ENCODE measurements around the gene SH3RF3. TPM values are rescaled to one million over a fixed set of nuclear protein-coding genes. Genes with fewer than 3 reads are reported as not detected.

Gene SH3RF3
- total and polyA plus RNA-seq, 2 of the 13 experiments (the other 11 are each of a cell fraction or from before 2014, with no cell fraction given), result 0.04 TPM; not detected in 1

DNA sequence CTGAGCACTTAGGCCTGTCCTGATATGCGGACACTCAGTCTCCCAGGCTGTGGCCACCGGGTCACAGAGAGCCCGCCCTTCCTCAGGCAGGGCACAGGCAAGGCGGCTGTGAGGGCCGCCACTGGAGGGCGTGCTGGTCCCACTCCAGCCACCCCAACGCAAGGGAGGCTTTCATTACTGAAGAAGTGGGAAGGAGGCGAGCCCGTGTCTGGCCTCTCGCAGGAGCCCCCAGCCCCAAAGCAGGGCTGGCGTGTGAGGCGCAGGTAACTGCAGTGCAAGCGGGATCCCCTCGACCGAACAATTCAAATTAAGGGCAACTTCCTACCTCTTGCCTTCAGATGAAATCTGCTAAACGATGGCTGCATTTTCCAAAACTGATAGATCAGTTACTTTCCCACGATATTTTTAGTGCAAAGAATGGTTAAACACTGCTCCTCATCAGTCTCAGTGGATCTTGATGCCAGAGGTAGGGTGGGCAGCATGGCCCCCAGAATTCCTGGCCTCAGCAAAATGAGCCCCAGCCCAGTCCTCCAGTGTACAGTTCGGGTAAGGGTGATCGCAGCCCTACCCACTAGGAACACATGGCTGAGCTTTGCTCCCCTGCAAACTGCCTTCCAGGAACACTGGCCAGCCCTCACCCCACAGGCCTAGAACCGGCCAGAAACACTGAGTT is 387.6 kb downstream of the SH3RF3 start (continued):
- TF ChIP-seq AKAP8 (CRISPR knock-in tag; IDR thresholded peaks at IDR 0.05) (0 out of 2 replicates have a peak, but pooled peaks have one; percentile 48), ZNF501 (CRISPR knock-in tag; IDR thresholded peaks at IDR 0.05) (peak; percentile 30; the same call in 1 of the 2 replicates), MATR3 (CRISPR knock-in tag; IDR thresholded peaks at IDR 0.05) (no peak), HOXD1 (CRISPR knock-in tag; IDR thresholded peaks at IDR 0.05) (no peak), ZBTB20 (CRISPR knock-in tag; IDR thresholded peaks at IDR 0.05; ENCODE audit: borderline replicate concordance, low read depth) (0 out of 2 replicates have a peak, but pooled peaks have one; percentile 21), PRMT3 (CRISPR knock-in tag; IDR thresholded peaks at IDR 0.05; ENCODE audit: borderline replicate concordance, low read depth) (no peak), ZIK1 (CRISPR knock-in tag; IDR thresholded peaks at IDR 0.05; ENCODE audit: borderline replicate concordance, low read depth) (0 out of 2 replicates have a peak, but pooled peaks have one; percentile 37), MTF2 (CRISPR knock-in tag; IDR thresholded peaks at IDR 0.05; ENCODE audit: borderline replicate concordance) (peak; percentile 94; the same call in 1 of the 2 replicates), PAXIP1 (CRISPR knock-in tag; conservative IDR thresholded peaks at IDR 0.05) (0 out of 2 replicates have a peak, but pooled peaks have one; percentile 15), ZNF383 (CRISPR knock-in tag; IDR thresholded peaks at IDR 0.05; ENCODE audit: borderline replicate concordance) (0 out of 2 replicates have a peak, but pooled peaks have one; percentile 2), SALL1 (CRISPR knock-in tag; IDR thresholded peaks at IDR 0.05) (peak; percentile 75), HIVEP1 (CRISPR knock-in tag; IDR thresholded peaks at IDR 0.05) (0 out of 2 replicates have a peak, but pooled peaks have one; percentile 5), ZNF263 (CRISPR knock-in tag; IDR thresholded peaks at IDR 0.05) (0 out of 2 replicates have a peak, but pooled peaks have one; percentile 53), MTA1 (CRISPR knock-in tag; IDR thresholded peaks at IDR 0.05; ENCODE audit: borderline replicate concordance) (no peak), SIX1 (CRISPR knock-in tag; IDR thresholded peaks at IDR 0.05; ENCODE audit: borderline replicate concordance) (no peak), HNF1B (CRISPR knock-in tag; IDR thresholded peaks at IDR 0.05) (no peak), ARNTL (CRISPR knock-in tag; IDR thresholded peaks at IDR 0.05) (no peak), KDM1A (CRISPR knock-in tag; IDR thresholded peaks at IDR 0.05) (no peak)
- TF ChIP-seq, protein P1, sequence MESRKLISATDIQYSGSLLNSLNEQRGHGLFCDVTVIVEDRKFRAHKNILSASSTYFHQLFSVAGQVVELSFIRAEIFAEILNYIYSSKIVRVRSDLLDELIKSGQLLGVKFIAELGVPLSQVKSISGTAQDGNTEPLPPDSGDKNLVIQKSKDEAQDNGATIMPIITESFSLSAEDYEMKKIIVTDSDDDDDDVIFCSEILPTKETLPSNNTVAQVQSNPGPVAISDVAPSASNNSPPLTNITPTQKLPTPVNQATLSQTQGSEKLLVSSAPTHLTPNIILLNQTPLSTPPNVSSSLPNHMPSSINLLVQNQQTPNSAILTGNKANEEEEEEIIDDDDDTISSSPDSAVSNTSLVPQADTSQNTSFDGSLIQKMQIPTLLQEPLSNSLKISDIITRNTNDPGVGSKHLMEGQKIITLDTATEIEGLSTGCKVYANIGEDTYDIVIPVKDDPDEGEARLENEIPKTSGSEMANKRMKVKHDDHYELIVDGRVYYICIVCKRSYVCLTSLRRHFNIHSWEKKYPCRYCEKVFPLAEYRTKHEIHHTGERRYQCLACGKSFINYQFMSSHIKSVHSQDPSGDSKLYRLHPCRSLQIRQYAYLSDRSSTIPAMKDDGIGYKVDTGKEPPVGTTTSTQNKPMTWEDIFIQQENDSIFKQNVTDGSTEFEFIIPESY (CRISPR knock-in tag; IDR thresholded peaks at IDR 0.05), result peak; percentile 59
- TF ChIP-seq, protein P2, sequence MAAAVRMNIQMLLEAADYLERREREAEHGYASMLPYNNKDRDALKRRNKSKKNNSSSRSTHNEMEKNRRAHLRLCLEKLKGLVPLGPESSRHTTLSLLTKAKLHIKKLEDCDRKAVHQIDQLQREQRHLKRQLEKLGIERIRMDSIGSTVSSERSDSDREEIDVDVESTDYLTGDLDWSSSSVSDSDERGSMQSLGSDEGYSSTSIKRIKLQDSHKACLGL (CRISPR knock-in tag; IDR thresholded peaks at IDR 0.05), result 0 out of 2 replicates have a peak, but pooled peaks have one; percentile 2
